Peyer's patch (tissue), 4 donors: ENCODE results near the gene ASB1. TPM values are rescaled to one million over a fixed set of nuclear protein-coding genes. Genes with fewer than 3 reads are reported as not detected.

Source experiments
- DNase-seq, 3 donors: peaks; one replicate each; pipeline ENCODE4 v3.0.0-alpha.2; 2017 to 2019
- H3K27ac ChIP-seq, 4 donors: fragments of 200-600 bp; sonication (generic); one replicate each; pipeline ENCODE4 v1.5.1; 2016 to 2019
- H3K27me3 ChIP-seq, 2 donors: fragments of 200-600 bp; sonication (generic); one replicate each; pipeline ENCODE4 v1.5.1; 2019
- H3K36me3 ChIP-seq, 3 donors: fragments of 200-600 bp; sonication (generic); one replicate each; pipeline ENCODE4 v1.5.1; 2016 to 2019
- H3K4me1 ChIP-seq, 4 donors: fragments of 200-600 bp; sonication (generic); one replicate each; pipeline ENCODE4 v1.5.1; 2016 to 2019
- H3K4me3 ChIP-seq, 4 donors: fragments of 200-600 bp; sonication (generic); 1 replicate in 3 of 4; 2 replicates in 1 of 4; pipeline ENCODE4 v1.5.1; 2016 to 2019; ENCODE audit warnings: mild to moderate bottlenecking in 1 of 4
- H3K9me3 ChIP-seq, 4 donors: fragments of 200-600 bp; sonication (generic); one replicate each; pipeline ENCODE4 v1.5.1; 2016 to 2019; ENCODE audit warnings: mild to moderate bottlenecking in 1 of 4
- POLR2A ChIP-seq, 2 donors: fragments of 450-650 bp; IDR thresholded peaks; one replicate each; pipeline ENCODE4 v1.5.1; 2017; ENCODE audit warnings: antibody characterized with exemption in 2 of 2, mild to moderate bottlenecking in 2 of 2, moderate library complexity in 2 of 2
- total RNA-seq, 4 donors: library from RNA; depleted of rRNA; stranded (reverse); fragments of >200 nt; gene quantifications; one replicate each; pipeline ENCODE4 v1.1.0, GENCODE V29; 2016
- TF ChIP-seq, protein P1 (sequence below), 6 experiments: fragments of 450-650 bp in 4 of 6; fragments of 200-600 bp in 2 of 6; sonication (generic) in 1 of 6; IDR thresholded peaks; one replicate each; pipeline ENCODE4 v1.5.1; 2017 to 2019; ENCODE audit warnings: antibody characterized with exemption in 6 of 6, mild to moderate bottlenecking in 3 of 6, moderate library complexity in 1 of 6

ASB1 gene
- total RNA-seq, 4 donors from 2014 or later: 17.5 to 62.7 (median 24.9) TPM

DNA sequence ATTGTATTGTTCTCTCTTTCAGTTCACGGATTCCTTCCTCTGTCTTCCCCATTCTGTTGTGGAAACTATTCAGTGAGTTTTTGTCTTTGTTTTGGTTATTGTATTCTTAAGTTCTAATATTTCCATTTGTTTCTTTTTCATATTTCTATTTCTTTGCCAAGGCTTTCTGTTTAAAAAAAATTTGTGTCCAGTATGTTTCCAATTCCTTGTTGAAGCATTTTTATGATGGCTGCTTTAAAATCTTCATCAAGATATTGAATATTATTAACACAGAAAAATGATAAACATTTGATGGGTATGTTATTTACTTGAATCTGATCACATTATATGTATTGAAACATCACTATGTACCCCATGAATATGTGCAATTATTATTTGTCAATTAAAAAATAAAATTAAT, 42.4 kb downstream of the ASB1 start:
- H3K4me3 ChIP-seq: no peak overlapping the region
- no peaks in the 10 kb centered on the region for H3K27me3 ChIP-seq
- H3K27ac ChIP-seq: no peak overlapping the region
- no peak for TF ChIP-seq POLR2A (IDR thresholded peaks at IDR 0.05)
- TF ChIP-seq, protein P1, sequence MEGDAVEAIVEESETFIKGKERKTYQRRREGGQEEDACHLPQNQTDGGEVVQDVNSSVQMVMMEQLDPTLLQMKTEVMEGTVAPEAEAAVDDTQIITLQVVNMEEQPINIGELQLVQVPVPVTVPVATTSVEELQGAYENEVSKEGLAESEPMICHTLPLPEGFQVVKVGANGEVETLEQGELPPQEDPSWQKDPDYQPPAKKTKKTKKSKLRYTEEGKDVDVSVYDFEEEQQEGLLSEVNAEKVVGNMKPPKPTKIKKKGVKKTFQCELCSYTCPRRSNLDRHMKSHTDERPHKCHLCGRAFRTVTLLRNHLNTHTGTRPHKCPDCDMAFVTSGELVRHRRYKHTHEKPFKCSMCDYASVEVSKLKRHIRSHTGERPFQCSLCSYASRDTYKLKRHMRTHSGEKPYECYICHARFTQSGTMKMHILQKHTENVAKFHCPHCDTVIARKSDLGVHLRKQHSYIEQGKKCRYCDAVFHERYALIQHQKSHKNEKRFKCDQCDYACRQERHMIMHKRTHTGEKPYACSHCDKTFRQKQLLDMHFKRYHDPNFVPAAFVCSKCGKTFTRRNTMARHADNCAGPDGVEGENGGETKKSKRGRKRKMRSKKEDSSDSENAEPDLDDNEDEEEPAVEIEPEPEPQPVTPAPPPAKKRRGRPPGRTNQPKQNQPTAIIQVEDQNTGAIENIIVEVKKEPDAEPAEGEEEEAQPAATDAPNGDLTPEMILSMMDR (IDR thresholded peaks at IDR 0.05): no peak
- H3K36me3 ChIP-seq: no peaks in the 10 kb centered on the region
- no peaks in the 10 kb centered on the region for H3K4me1 ChIP-seq
- DNase-seq: no peak
- H3K9me3 ChIP-seq: peaks cover 0 to 10% (median 0%) of the 10 kb centered on the region in 4 donors

DNA sequence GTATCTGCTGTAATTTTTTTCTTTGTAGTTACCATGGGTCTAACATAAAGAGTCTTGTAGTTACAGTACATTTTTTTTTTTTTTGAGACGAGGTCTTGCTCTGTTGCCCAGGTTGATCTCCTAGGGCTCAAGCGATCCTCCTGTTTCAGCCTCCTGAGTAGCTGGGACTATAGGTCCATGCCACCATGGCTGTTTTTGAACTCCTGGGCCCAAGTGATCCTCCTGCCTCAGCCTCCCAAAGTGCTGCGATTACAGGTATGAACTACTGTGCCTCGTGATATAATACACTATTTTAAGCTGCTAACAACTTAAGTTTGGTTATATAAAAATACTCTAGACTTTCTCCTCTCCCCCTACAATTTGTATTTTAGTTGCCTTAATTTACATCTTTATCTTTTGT, 46.3 kb downstream of the ASB1 start:
- Histone ChIP-seq H3K27me3 (no peaks in the 10 kb centered on the region), H3K9me3 (peaks cover 0 to 10% (median 0%) of the 10 kb centered on the region in 4 donors), H3K27ac (no peak overlapping the region), H3K4me1 (no peaks in the 10 kb centered on the region), H3K36me3 (no peaks in the 10 kb centered on the region), H3K4me3 (no peak overlapping the region)
- TF ChIP-seq, protein P1 (IDR thresholded peaks at IDR 0.05): no peak
- no peak for TF ChIP-seq POLR2A (IDR thresholded peaks at IDR 0.05)
- no peak for DNase-seq

DNA sequence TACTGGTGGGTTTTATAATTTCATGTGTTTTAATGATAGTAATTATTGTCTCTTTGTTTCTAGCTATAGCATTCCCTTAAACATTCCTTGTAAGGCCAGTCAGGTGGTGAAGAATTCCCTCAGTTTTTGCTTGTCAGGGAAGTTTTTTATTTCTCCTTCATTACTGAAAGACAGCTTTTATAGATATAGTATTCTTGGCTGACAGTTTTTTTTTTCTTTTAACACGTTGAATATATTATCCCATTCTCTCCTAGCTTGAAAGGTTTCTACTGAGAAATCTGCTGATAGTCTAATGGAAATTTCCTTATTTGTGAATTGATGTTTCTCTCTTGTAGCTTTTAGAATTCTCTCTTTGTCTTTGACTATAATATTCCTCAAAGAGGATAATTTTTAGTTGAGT, 46.8 kb downstream of the ASB1 start:
- no peaks in the 10 kb centered on the region for H3K27me3 ChIP-seq
- DNase-seq: no peak
- H3K9me3 ChIP-seq: peaks cover 0 to 10% (median 0%) of the 10 kb centered on the region in 4 donors
- no peaks in the 10 kb centered on the region for H3K36me3 ChIP-seq
- no peak overlapping the region for H3K4me3 ChIP-seq
- H3K4me1 ChIP-seq: no peaks in the 10 kb centered on the region
- H3K27ac ChIP-seq: no peak overlapping the region
- TF ChIP-seq, protein P1 (IDR thresholded peaks at IDR 0.05): no peak
- TF ChIP-seq POLR2A (IDR thresholded peaks at IDR 0.05): no peak

DNA sequence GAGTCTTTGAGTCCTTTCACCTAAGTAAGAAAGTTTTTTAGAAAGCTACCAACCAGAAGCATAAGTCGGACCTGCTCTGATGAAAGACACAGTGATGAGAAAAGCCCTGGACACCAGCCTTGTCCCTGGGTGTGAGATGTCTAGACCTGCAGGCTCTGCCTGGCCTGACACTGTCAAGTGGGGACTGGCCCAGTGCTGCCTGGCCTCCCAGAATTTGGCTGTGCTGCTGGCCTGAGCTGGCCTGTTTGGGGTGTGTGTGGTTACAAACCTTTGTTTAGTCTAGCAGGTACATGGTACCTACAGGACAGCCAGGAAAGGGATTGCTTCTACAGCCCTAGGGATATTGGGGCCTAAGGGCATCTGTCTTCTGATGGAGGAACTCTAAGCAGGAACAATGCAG, 48.3 kb downstream of the ASB1 start:
- DNase-seq: no peak
- Histone ChIP-seq H3K27ac (no peak overlapping the region), H3K27me3 (no peaks in the 10 kb centered on the region), H3K4me3 (no peak overlapping the region), H3K9me3 (peaks cover 0 to 15% (median 0%) of the 10 kb centered on the region in 4 donors), H3K4me1 (no peaks in the 10 kb centered on the region), H3K36me3 (no peaks in the 10 kb centered on the region)
- TF ChIP-seq, protein P1 (IDR thresholded peaks at IDR 0.05): no peak
- TF ChIP-seq POLR2A (IDR thresholded peaks at IDR 0.05): no peak

DNA sequence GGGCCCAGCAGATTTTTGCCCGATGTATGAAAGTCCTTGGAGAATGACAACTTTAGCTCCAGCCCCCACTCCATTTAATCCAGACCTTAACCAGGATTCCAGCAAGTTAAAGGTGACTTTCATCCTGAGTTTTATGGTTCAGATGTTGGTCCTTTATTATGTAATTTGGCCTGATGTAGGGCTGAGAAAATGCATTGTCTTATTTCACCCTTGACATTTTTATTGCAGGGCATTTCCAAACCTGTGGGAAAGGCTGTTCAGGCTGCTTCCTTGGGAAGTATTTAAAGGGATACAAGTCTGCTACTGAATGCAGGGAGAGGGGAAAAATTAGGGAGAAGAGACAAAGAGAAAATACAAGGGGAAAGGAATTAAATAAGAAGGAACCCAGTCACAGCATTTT, 48.8 kb downstream of the ASB1 start:
- Histone ChIP-seq H3K36me3 (no peaks in the 10 kb centered on the region), H3K4me1 (no peaks in the 10 kb centered on the region), H3K27ac (no peak overlapping the region), H3K9me3 (peaks cover 0 to 15% (median 0%) of the 10 kb centered on the region in 4 donors), H3K27me3 (no peaks in the 10 kb centered on the region), H3K4me3 (no peak overlapping the region)
- TF ChIP-seq POLR2A (IDR thresholded peaks at IDR 0.05): no peak
- TF ChIP-seq, protein P1 (IDR thresholded peaks at IDR 0.05): no peak
- DNase-seq: no peak

DNA sequence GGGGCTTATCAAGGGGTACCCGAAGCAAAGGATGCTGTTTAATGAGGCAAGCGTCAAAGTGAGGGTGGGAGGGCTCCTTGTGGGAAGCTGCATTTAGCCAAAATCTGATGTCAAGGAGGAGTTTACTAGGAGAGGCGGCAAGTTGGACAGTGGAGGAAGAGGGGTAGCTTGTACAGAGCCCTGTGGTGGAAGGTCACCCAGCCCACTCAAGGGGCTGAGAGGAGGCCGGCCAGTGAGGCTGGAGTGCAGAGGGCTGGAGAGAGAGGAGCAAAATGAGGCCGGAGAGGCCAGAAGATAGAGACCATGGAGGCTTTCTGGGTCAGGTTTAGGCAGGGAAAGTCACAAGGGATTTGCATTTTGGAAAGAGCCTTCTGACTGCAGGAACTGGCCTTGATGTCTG, 49.5 kb downstream of the ASB1 start:
- no peak overlapping the region for H3K27ac ChIP-seq
- TF ChIP-seq POLR2A (IDR thresholded peaks at IDR 0.05): no peak
- TF ChIP-seq, protein P1 (IDR thresholded peaks at IDR 0.05): no peak
- no peak for DNase-seq

More for the DNA sequence above, 49.5 kb downstream of the ASB1 start:
- no peaks in the 10 kb centered on the region for H3K4me1 ChIP-seq
- no peak overlapping the region for H3K4me3 ChIP-seq
- H3K9me3 ChIP-seq: peaks cover 0 to 15% (median 0%) of the 10 kb centered on the region in 4 donors
- H3K36me3 ChIP-seq: no peaks in the 10 kb centered on the region
- H3K27me3 ChIP-seq: no peaks in the 10 kb centered on the region
